IMR-90 (cell line): Measurements from ENCODE around the gene MED12L. TPM values are rescaled to one million over a fixed set of nuclear protein-coding genes. Genes with fewer than 3 reads are reported as not detected.

Experiments used
- ATAC-seq: fragments of 200-7000 bp; cut with Tn5 transposase; 2 replicates; pipeline ENCODE4 v1.9.1; 2020; ENCODE audit warnings: low read depth, mild to moderate bottlenecking, moderate library complexity
- BruUV-seq: library from RNA; stranded (reverse); fragments of 400-500 nt; replicated peaks from 2 replicates; lab custom pipeline; 2021; lab: Mats Ljungman, UMichigan
- CTCF ChIA-PET: fragments of 300-600 bp; formaldehyde crosslinking; extraction: SDS; loops from one replicate; lab custom pipeline; 2021; ENCODE audit warnings: antibody characterized with exemption; lab: Yijun Ruan, JAX
- POLR2A ChIA-PET: fragments of 300-600 bp; sonication (Branson Sonifier 250); formaldehyde crosslinking; loops from one replicate; lab custom pipeline; 2022; ENCODE audit warnings: antibody characterized with exemption; ENCODE audit not compliant: unreplicated experiment; lab: Charles Lee
- DNase-seq: peaks from one replicate; pipeline ENCODE4 v3.0.0; 2013
- H2AFZ ChIP-seq: replicated peaks from 2 replicates; pipeline ENCODE3; 2013; ENCODE audit warnings: low read length, mild to moderate bottlenecking; ENCODE audit not compliant: poor library complexity
- H2AK5ac ChIP-seq: 2 replicates; pipeline ENCODE4 v1.6.1; 2013; ENCODE audit warnings: low read depth, low read length, inconsistent platforms
- H2AK9ac ChIP-seq: replicated peaks from 2 replicates; pipeline ENCODE3; 2013; ENCODE audit warnings: mild to moderate bottlenecking, low read depth, low read length, moderate library complexity; ENCODE audit not compliant: poor library complexity
- H2BK120ac ChIP-seq: 2 replicates; pipeline ENCODE4 v1.6.1; 2013; ENCODE audit warnings: low read depth, low read length, inconsistent platforms
- H2BK15ac ChIP-seq: 3 replicates; pipeline ENCODE4 v1.6.1; 2013; ENCODE audit warnings: low read depth, low read length, inconsistent platforms
- H2BK20ac ChIP-seq: 2 replicates; pipeline ENCODE4 v1.6.1; 2013; ENCODE audit warnings: low read depth, mild to moderate bottlenecking, inconsistent platforms, low read length, moderate library complexity
- H2BK5ac ChIP-seq: 2 replicates; pipeline ENCODE4 v1.6.1; 2013; ENCODE audit warnings: mild to moderate bottlenecking, low read depth, low read length, inconsistent platforms; ENCODE audit not compliant: poor library complexity, severe bottlenecking
- H3K14ac ChIP-seq: replicated peaks from 2 replicates; pipeline ENCODE4 v1.6.1; 2013; ENCODE audit warnings: low read depth, low read length, inconsistent platforms
- H3K18ac ChIP-seq: 2 replicates; pipeline ENCODE4 v1.6.1; 2013; ENCODE audit warnings: low read depth, low read length, control low read depth
- H3K23ac ChIP-seq: 2 replicates; pipeline ENCODE4 v1.6.1; 2013; ENCODE audit warnings: low read depth, low read length, inconsistent platforms
- H3K27ac ChIP-seq: 2 replicates; pipeline ENCODE4 v1.5.1; 2013; ENCODE audit warnings: mild to moderate bottlenecking, control low read depth, low read length; ENCODE audit not compliant: insufficient read depth
- H3K27me3 ChIP-seq: 2 replicates; pipeline ENCODE4 v1.6.1; 2013; ENCODE audit warnings: low read length; ENCODE audit not compliant: control insufficient read depth, insufficient read depth
- H3K36me3 ChIP-seq: 2 replicates; pipeline ENCODE4 v1.6.1; 2013; ENCODE audit warnings: low read length, mixed read lengths; ENCODE audit not compliant: control insufficient read depth, insufficient read depth
- H3K4ac ChIP-seq: 2 replicates; pipeline ENCODE4 v1.6.1; 2013; ENCODE audit warnings: low read depth, low read length, inconsistent platforms
- H3K4me1 ChIP-seq: 2 replicates; pipeline ENCODE4 v1.6.1; 2013; ENCODE audit warnings: low read length, mixed read lengths; ENCODE audit not compliant: control insufficient read depth, insufficient read depth
- H3K4me2 ChIP-seq: 2 replicates; pipeline ENCODE4 v1.6.1; 2013; ENCODE audit warnings: low read depth, mild to moderate bottlenecking, control low read depth, low read length, moderate library complexity
- H3K4me3 ChIP-seq: 2 replicates; pipeline ENCODE4 v1.5.1; 2013; ENCODE audit warnings: low read depth, mild to moderate bottlenecking, control low read depth, low read length, moderate library complexity; ENCODE audit not compliant: insufficient read depth
- H3K56ac ChIP-seq: 2 replicates; pipeline ENCODE4 v1.6.1; 2013; ENCODE audit warnings: low read length, inconsistent platforms; ENCODE audit not compliant: insufficient read depth; ENCODE audit errors: extremely low read depth
- H3K79me1 ChIP-seq, 2 experiments: 2 replicates each; pipeline ENCODE4 v1.6.1; 2013; ENCODE audit warnings: low read length in 2 of 2, inconsistent platforms in 1 of 2, low read depth in 1 of 2
- H3K9ac ChIP-seq: 2 replicates; pipeline ENCODE4 v1.6.1; 2013; ENCODE audit warnings: low read depth, low read length, control low read depth
- H3K9me1 ChIP-seq: 2 replicates; pipeline ENCODE4 v1.6.1; 2013; ENCODE audit warnings: low read length, inconsistent platforms; ENCODE audit not compliant: insufficient read depth
- H3K9me3 ChIP-seq: 2 replicates; pipeline ENCODE4 v1.6.1; 2013; ENCODE audit warnings: low read length; ENCODE audit not compliant: control insufficient read depth, insufficient read depth
- H4K20me1 ChIP-seq: 2 replicates; pipeline ENCODE4 v1.6.1; 2013; ENCODE audit warnings: low read length, inconsistent platforms; ENCODE audit not compliant: insufficient read depth
- H4K5ac ChIP-seq: 2 replicates; pipeline ENCODE4 v1.6.1; 2013; ENCODE audit warnings: mild to moderate bottlenecking, low read depth, low read length, control low read depth
- H4K8ac ChIP-seq, 2 experiments: 2 replicates each; pipeline ENCODE4 v1.6.1; 2013; ENCODE audit warnings: low read depth in 2 of 2, low read length in 2 of 2, control low read depth in 1 of 2, inconsistent platforms in 1 of 2
- H4K91ac ChIP-seq: 2 replicates; pipeline ENCODE4 v1.6.1; 2013; ENCODE audit warnings: low read depth, low read length, inconsistent platforms; ENCODE audit not compliant: insufficient read depth
- CEBPB ChIP-seq: IDR thresholded peaks from 2 replicates; pipeline ENCODE4 v1.6.1; 2012; ENCODE audit warnings: low read depth, low read length, improper control_type of control experiment
- FOS ChIP-seq: fragments of 150-350 bp; IDR thresholded peaks from 2 replicates; pipeline ENCODE4 v1.6.1; 2016; ENCODE audit warnings: low read depth, low read length
- MAZ ChIP-seq: IDR thresholded peaks from 2 replicates; pipeline ENCODE4 v1.6.1; 2012; ENCODE audit warnings: low read depth, mild to moderate bottlenecking, low read length, improper control_type of control experiment, moderate library complexity, borderline replicate concordance
- RAD21 ChIP-seq: IDR thresholded peaks from 2 replicates; pipeline ENCODE4 v1.6.1; 2012; ENCODE audit warnings: low read length, improper control_type of control experiment
- WGBS, 2 experiments: methylation state at CpG; one replicate each; pipeline versions ENCODE4 v1.1.5 to v1.1.7; 2013; ENCODE audit warnings: missing lambda C conversion rate in 2 of 2; ENCODE audit not compliant: insufficient read length in 1 of 2; ENCODE audit errors: extremely low coverage in 2 of 2; 5-methylcytosine and 5-hydroxymethylcytosine counted together
- dilution Hi-C: fragments of 300-500 bp; cut with HindIII; formaldehyde crosslinking; loops from one replicate; pipeline ENCODE4 v1.14.3; 2018; ENCODE audit warnings: low sequenced_read_pairs; ENCODE audit not compliant: unreplicated experiment
- in situ Hi-C: fragments of 300-500 bp; cut with MboI; formaldehyde crosslinking; loops from 3 replicates; pipeline ENCODE4 v1.14.3; 2019; ENCODE audit warnings: low sequenced_read_pairs, inconsistent platforms, mixed read lengths
- intact Hi-C: fragments of 100-400 bp; cut with micrococcal nuclease; formaldehyde crosslinking; loops from 2 replicates; pipeline ENCODE4 v1.10.0; 2022
- polyA plus RNA-seq, 3 experiments: library from polyadenylated mRNA; depleted of rRNA; stranded (reverse); fragments of >200 nt; gene quantifications; 2 replicates each; pipeline ENCODE4 v1.2.3, GENCODE V29; 2012; ENCODE audit warnings: low replicate concordance in 1 of 3
- total RNA-seq: library from RNA; depleted of rRNA; stranded (reverse); fragments of >200 nt; gene quantifications from 2 replicates; pipeline ENCODE4 v1.2.3, GENCODE V29; 2012

The MED12L gene
- total and polyA plus RNA-seq, 2 of the 4 experiments (the other 2 are of a cell fraction) = 0.05 to 0.18 TPM

GRCh38 chr3:151410891-151411559, 325.6 kb downstream of the MED12L start:
- H3K9me1 ChIP-seq = peaks cover 7% of the 10 kb centered on the region
- peak overlapping the region in 1 of 2 experiments; percentile 23; a peak in 1 of 4 replicates for H4K8ac ChIP-seq
- H4K91ac ChIP-seq = no peak overlapping the region
- H2BK120ac ChIP-seq = 0 out of 2 replicates have a peak overlapping the region, but pooled peaks have one; percentile 13
- H3K23ac ChIP-seq = no peak overlapping the region
- no peaks in the 10 kb centered on the region for H3K36me3 ChIP-seq
- in situ Hi-C loops (no loop called here), dilution Hi-C loops (no loop called here), intact Hi-C loops (no loop called here)
- H2AK5ac ChIP-seq = peak overlapping the region; percentile 62; the same call in 1 of the 2 replicates
- no peaks in the 10 kb centered on the region for H3K9me3 ChIP-seq
- H2BK5ac ChIP-seq = no peak overlapping the region
- H2BK20ac ChIP-seq = no peak overlapping the region
- ChIA-PET POLR2A (no interaction called here), CTCF (no interaction called here)
- no peaks in the 10 kb centered on the region for H3K27me3 ChIP-seq
- H3K4me2 ChIP-seq = no peak overlapping the region; the same call in 1 of the 2 replicates
- ATAC-seq (peak; percentile 79), DNase-seq (peak; percentile 60)
- H3K14ac ChIP-seq = no peak overlapping the region
- no peaks in the 10 kb centered on the region for H4K20me1 ChIP-seq
- no peak overlapping the region for H3K4me3 ChIP-seq
- H4K5ac ChIP-seq = no peak overlapping the region
- H3K9ac ChIP-seq = no peak overlapping the region
- TF ChIP-seq MAZ (no peak), CEBPB (no peak), FOS (0 out of 2 replicates have a peak, but pooled peaks have one; percentile 22), RAD21 (no peak)
- no peak overlapping the region for H3K56ac ChIP-seq
- peaks cover 4% of the 10 kb centered on the region for H3K4me1 ChIP-seq
- H3K4ac ChIP-seq = peak overlapping the region; percentile 30; the same call in 1 of the 2 replicates
- H3K18ac ChIP-seq = peak overlapping the region; percentile 40; the same call in 1 of the 2 replicates
- H3K79me1 ChIP-seq = no peaks in the 10 kb centered on the region
- no peak overlapping the region for H2BK15ac ChIP-seq
- no TSS peak for BruUV-seq
- no peak overlapping the region for H3K27ac ChIP-seq
- H2AK9ac ChIP-seq = no peak overlapping the region
- H2AFZ ChIP-seq = no peak overlapping the region
- WGBS, 2 experiments = no CpG with 5 or more reads among the region's 9 CpGs
